Measurements from ENCODE around the gene PLA2G2D. TPM values are rescaled to one million over a fixed set of nuclear protein-coding genes. Genes with fewer than 3 reads are reported as not detected.

Gene PLA2G2D
- total and polyA plus RNA-seq, 2 experiments from 2014 or later: not detected

- Mint-ChIP-seq H3K27ac (no peak overlapping the region), H3K27me3 (ENCODE audit: insufficient read depth, low read depth, poor library complexity) (peaks cover 4% of the 10 kb centered on the region), H3K36me3 (ENCODE audit: low read depth) (no peaks in the 10 kb centered on the region; the same call in 2 of the 3 replicates), H3K4me3 (no peak overlapping the region), H3K4me1 (peaks cover 8% of the 10 kb centered on the region; the same call in 2 of the 3 replicates), H3K9me3 (no peaks in the 10 kb centered on the region; the same call in 2 of the 3 replicates)
- H3K27me3 ChIP-seq (ENCODE audit: insufficient read depth): no peaks in the 10 kb centered on the region
- H3K4me1 ChIP-seq (ENCODE audit: insufficient read depth): no peaks in the 10 kb centered on the region
- H3K9me2 ChIP-seq (ENCODE audit: insufficient read depth): no peaks in the 10 kb centered on the region
- no peaks in the 10 kb centered on the region; the same call in 1 of the 2 replicates for H3K36me3 ChIP-seq (ENCODE audit: insufficient read depth)
- no peak overlapping the region for H2AFZ ChIP-seq
- no peak overlapping the region for H3K4me2 ChIP-seq
- H3F3A ChIP-seq (replicated peaks; ENCODE audit: low read depth): no peaks in the 10 kb centered on the region
- TF ChIP-seq ZNF114 (CRISPR knock-in tag; IDR thresholded peaks at IDR 0.05) (no peak), REST (IDR thresholded peaks at IDR 0.05; ENCODE audit: unreplicated experiment) (no peak), ZNF462 (CRISPR knock-in tag; IDR thresholded peaks at IDR 0.05) (no peak), ETS1 (IDR thresholded peaks at IDR 0.05) (no peak), NANOG (IDR thresholded peaks at IDR 0.05; ENCODE audit: borderline replicate concordance) (no peak), POLR2AphosphoS5 (IDR thresholded peaks at IDR 0.05; ENCODE audit: low read depth) (no peak), EZH2 (IDR thresholded peaks at IDR 0.05; ENCODE audit: low read depth, unreplicated experiment) (no peak), STAT1 (IDR thresholded peaks at IDR 0.05; ENCODE audit: unreplicated experiment) (no peak), ZNF331 (CRISPR knock-in tag; IDR thresholded peaks at IDR 0.05; ENCODE audit: low read depth) (no peak)
- H4K20me1 ChIP-seq (replicated peaks; ENCODE audit: insufficient read depth): no peaks in the 10 kb centered on the region
- no peak overlapping the region for H3K4me3 ChIP-seq
- no peak for DNase-seq (ENCODE audit: low spot score)
- no peak for ATAC-seq
- no peak overlapping the region for H3K27ac ChIP-seq (ENCODE audit: low read depth)
- no peaks in the 10 kb centered on the region for H3K79me2 ChIP-seq (replicated peaks; ENCODE audit: insufficient read depth)
Measured at GRCh38 chr1:20076223-20076622, 43.1 kb downstream of the PLA2G2D start.

Measured in GM23338 (cell line).